Measurements from ENCODE around the gene APOL5.

Gene APOL5

GRCh38 chr22:35746946-35747703 is 29.5 kb downstream of the APOL5 start:
- TF ChIP-seq GATA2 (IDR thresholded peaks at IDR 0.05; ENCODE audit: low read depth, low read length) (no peak), GATA3 (IDR thresholded peaks at IDR 0.05; ENCODE audit: low read depth, low read length) (no peak)

DNA sequence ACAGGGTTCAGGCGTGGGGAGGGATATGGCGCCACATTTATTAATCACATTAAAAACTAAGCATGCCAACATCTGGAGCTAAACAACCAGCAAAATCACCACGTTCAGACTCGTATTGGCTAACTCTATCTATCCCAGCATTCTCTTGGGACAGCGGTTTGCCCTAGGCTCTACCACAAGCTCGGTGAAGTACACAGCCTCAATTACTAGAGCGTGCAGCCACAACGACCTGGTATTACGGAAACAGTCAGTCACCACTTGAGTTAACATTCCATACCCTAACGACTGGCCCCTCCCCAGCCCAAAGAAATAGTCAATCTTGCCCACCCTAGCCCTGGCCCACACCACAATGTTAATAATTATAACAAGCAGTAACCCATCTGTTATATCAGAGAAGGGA is 32.1 kb downstream of the APOL5 start:
- TF ChIP-seq GATA2 (IDR thresholded peaks at IDR 0.05; ENCODE audit: low read depth, low read length), result no peak
- no peak for TF ChIP-seq GATA3 (IDR thresholded peaks at IDR 0.05; ENCODE audit: low read depth, low read length)

GRCh38 chr22:35752006-35752862 is 34.6 kb downstream of the APOL5 start:
- TF ChIP-seq GATA2 (IDR thresholded peaks at IDR 0.05; ENCODE audit: low read depth, low read length) (no peak), GATA3 (IDR thresholded peaks at IDR 0.05; ENCODE audit: low read depth, low read length) (no peak)

DNA sequence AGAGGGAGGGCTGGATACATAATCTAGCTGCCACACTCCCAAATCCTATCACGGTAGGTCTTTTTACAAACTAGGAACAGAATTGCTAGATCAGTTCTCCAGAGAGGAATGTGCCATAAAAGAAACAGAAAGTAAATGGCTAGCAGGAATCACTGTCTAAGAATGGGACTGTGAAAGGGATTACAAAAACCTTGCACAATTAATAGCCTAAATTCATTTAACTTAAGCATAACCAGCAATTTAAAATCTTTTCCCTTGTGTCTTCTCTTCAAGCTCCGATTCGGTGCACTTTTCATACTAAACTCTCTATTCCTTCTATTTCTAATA is 35.2 kb downstream of the APOL5 start:
- TF ChIP-seq GATA3 (IDR thresholded peaks at IDR 0.05; ENCODE audit: low read depth, low read length), result no peak
- no peak for TF ChIP-seq GATA2 (IDR thresholded peaks at IDR 0.05; ENCODE audit: low read depth, low read length)

GRCh38 chr22:35754761-35755160 is 37.1 kb downstream of the APOL5 start:
- TF ChIP-seq GATA2 (IDR thresholded peaks at IDR 0.05; ENCODE audit: low read depth, low read length) (no peak), GATA3 (IDR thresholded peaks at IDR 0.05; ENCODE audit: low read depth, low read length) (no peak)

DNA sequence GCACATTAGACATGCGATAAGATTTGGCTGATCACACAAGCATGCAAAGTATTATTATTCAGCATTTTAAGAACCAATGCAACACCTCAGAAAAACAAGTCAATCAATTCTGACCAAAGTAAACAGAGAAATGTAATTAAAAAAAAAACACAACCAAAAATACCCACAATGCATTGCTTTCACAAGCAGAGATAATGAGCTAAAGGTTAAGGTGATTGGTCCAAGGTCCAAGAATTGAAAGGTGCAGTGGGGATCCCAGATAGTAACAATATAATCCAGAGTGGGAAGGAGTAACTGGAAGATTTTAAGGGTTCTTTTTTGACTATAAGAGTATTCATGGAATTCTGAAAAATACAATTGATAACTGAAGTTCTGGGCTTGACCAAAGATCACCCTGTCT is 39.0 kb downstream of the APOL5 start:
- TF ChIP-seq GATA2 (IDR thresholded peaks at IDR 0.05; ENCODE audit: low read depth, low read length) (no peak), GATA3 (IDR thresholded peaks at IDR 0.05; ENCODE audit: low read depth, low read length) (no peak)

GRCh38 chr22:35758394-35758793 is 40.7 kb downstream of the APOL5 start:
- TF ChIP-seq GATA3 (IDR thresholded peaks at IDR 0.05; ENCODE audit: low read depth, low read length), result no peak
- no peak for TF ChIP-seq GATA2 (IDR thresholded peaks at IDR 0.05; ENCODE audit: low read depth, low read length)

DNA sequence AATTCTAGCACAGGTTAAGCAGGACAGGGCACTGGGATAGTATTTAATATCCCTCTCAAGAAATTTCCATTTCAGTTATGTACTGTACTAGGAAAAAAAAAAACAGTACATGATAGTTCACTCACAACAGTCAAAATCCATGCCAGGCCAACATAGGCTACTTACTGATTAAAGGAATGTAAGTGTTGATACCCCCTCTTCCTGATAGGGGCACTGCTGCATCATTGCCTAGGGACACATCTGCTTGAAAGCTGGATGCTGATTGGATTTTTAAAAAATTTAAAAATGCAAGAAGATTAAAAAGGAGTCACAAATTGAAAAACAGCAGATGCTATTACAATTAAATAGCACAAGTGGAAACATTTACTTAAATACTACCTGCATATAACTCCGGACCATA is 43.4 kb downstream of the APOL5 start:
- no peak for TF ChIP-seq GATA2 (IDR thresholded peaks at IDR 0.05; ENCODE audit: low read depth, low read length)
- TF ChIP-seq GATA3 (IDR thresholded peaks at IDR 0.05; ENCODE audit: low read depth, low read length), result no peak

GRCh38 chr22:35766654-35767580 is 49.2 kb downstream of the APOL5 start:
- TF ChIP-seq GATA2 (IDR thresholded peaks at IDR 0.05; ENCODE audit: low read depth, low read length), result no peak
- no peak for TF ChIP-seq GATA3 (IDR thresholded peaks at IDR 0.05; ENCODE audit: low read depth, low read length)

GRCh38 chr22:35769974-35770373 is 52.3 kb downstream of the APOL5 start:
- TF ChIP-seq GATA3 (IDR thresholded peaks at IDR 0.05; ENCODE audit: low read depth, low read length) (no peak), GATA2 (IDR thresholded peaks at IDR 0.05; ENCODE audit: low read depth, low read length) (no peak)

DNA sequence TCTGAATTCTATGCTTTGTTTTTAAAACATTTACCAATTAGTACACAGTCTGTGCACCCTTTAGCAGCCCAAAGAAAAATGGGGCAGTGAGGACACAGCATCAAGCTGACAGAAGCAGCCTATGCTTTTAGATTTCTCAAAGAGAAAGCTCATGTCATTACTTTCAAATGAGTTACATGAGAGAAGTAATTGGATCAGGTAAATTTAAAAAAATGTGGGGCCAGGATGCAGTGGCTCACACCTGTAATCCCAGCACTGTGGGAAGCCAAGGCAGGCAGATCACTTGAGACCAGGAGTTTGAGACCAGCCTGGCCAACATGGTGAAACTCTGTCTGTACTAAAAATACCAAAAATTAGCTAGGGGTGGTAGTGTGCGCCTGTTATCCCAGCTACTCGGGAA is 57.7 kb downstream of the APOL5 start:
- TF ChIP-seq GATA2 (IDR thresholded peaks at IDR 0.05; ENCODE audit: low read depth, low read length) (no peak), GATA3 (IDR thresholded peaks at IDR 0.05; ENCODE audit: low read depth, low read length) (no peak)

- no peak for TF ChIP-seq GATA3 (IDR thresholded peaks at IDR 0.05; ENCODE audit: low read depth, low read length)
- no peak for TF ChIP-seq GATA2 (IDR thresholded peaks at IDR 0.05; ENCODE audit: low read depth, low read length)
Measured at GRCh38 chr22:35777335-35777975, 59.8 kb downstream of the APOL5 start.

Measured in SH-SY5Y (cell line).